Measurements from ENCODE around the gene GALNT10.

The GALNT10 gene

GRCh38 chr5:154243736-154244135, 53.2 kb downstream of the GALNT10 start:
- no peaks in the 10 kb centered on the region for H3K27me3 ChIP-seq (replicated peaks; ENCODE audit: control insufficient read depth, insufficient read depth, low read length, poor library complexity, severe bottlenecking)
- H3K27ac ChIP-seq (ENCODE audit: insufficient read depth, low read length, poor library complexity, severe bottlenecking) = no peak overlapping the region
- H3K4me3 ChIP-seq (ENCODE audit: insufficient read depth, low read depth, low read length, poor library complexity, severe bottlenecking) = no peak overlapping the region
- no peak for DNase-seq
- H3K4me1 ChIP-seq (ENCODE audit: control insufficient read depth, insufficient read depth, low read length, poor library complexity, severe bottlenecking) = no peaks in the 10 kb centered on the region
- H3K36me3 ChIP-seq (ENCODE audit: control insufficient read depth, insufficient read depth, low read length) = no peaks in the 10 kb centered on the region
- H3K9me3 ChIP-seq (ENCODE audit: control insufficient read depth, low read length) = no peaks in the 10 kb centered on the region

GRCh38 chr5:154244476-154244875, 53.9 kb downstream of the GALNT10 start:
- Histone ChIP-seq H3K9me3 (ENCODE audit: control insufficient read depth, low read length) (no peaks in the 10 kb centered on the region), H3K27me3 (replicated peaks; ENCODE audit: control insufficient read depth, insufficient read depth, low read length, poor library complexity, severe bottlenecking) (no peaks in the 10 kb centered on the region), H3K4me3 (ENCODE audit: insufficient read depth, low read depth, low read length, poor library complexity, severe bottlenecking) (no peak overlapping the region), H3K27ac (ENCODE audit: insufficient read depth, low read length, poor library complexity, severe bottlenecking) (no peak overlapping the region), H3K4me1 (ENCODE audit: control insufficient read depth, insufficient read depth, low read length, poor library complexity, severe bottlenecking) (no peaks in the 10 kb centered on the region), H3K36me3 (ENCODE audit: control insufficient read depth, insufficient read depth, low read length) (no peaks in the 10 kb centered on the region)
- no peak for DNase-seq

GRCh38 chr5:154248691-154249090, 58.2 kb downstream of the GALNT10 start:
- H3K27me3 ChIP-seq (replicated peaks; ENCODE audit: control insufficient read depth, insufficient read depth, low read length, poor library complexity, severe bottlenecking) = no peaks in the 10 kb centered on the region
- no peak overlapping the region for H3K4me3 ChIP-seq (ENCODE audit: insufficient read depth, low read depth, low read length, poor library complexity, severe bottlenecking)
- H3K9me3 ChIP-seq (ENCODE audit: control insufficient read depth, low read length) = no peaks in the 10 kb centered on the region
- DNase-seq = no peak
- H3K36me3 ChIP-seq (ENCODE audit: control insufficient read depth, insufficient read depth, low read length) = no peaks in the 10 kb centered on the region
- H3K4me1 ChIP-seq (ENCODE audit: control insufficient read depth, insufficient read depth, low read length, poor library complexity, severe bottlenecking) = no peaks in the 10 kb centered on the region
- H3K27ac ChIP-seq (ENCODE audit: insufficient read depth, low read length, poor library complexity, severe bottlenecking) = no peak overlapping the region

- Histone ChIP-seq H3K36me3 (ENCODE audit: control insufficient read depth, insufficient read depth, low read length) (no peaks in the 10 kb centered on the region), H3K4me3 (ENCODE audit: insufficient read depth, low read depth, low read length, poor library complexity, severe bottlenecking) (no peak overlapping the region), H3K27ac (ENCODE audit: insufficient read depth, low read length, poor library complexity, severe bottlenecking) (no peak overlapping the region), H3K9me3 (ENCODE audit: control insufficient read depth, low read length) (no peaks in the 10 kb centered on the region), H3K4me1 (ENCODE audit: control insufficient read depth, insufficient read depth, low read length, poor library complexity, severe bottlenecking) (no peaks in the 10 kb centered on the region), H3K27me3 (replicated peaks; ENCODE audit: control insufficient read depth, insufficient read depth, low read length, poor library complexity, severe bottlenecking) (no peaks in the 10 kb centered on the region)
- no peak for DNase-seq
Measured at GRCh38 chr5:154249826-154250225, 59.3 kb downstream of the GALNT10 start.

GRCh38 chr5:154251529-154251928, 61.0 kb downstream of the GALNT10 start:
- no peak for DNase-seq
- Histone ChIP-seq H3K4me1 (ENCODE audit: control insufficient read depth, insufficient read depth, low read length, poor library complexity, severe bottlenecking) (no peaks in the 10 kb centered on the region), H3K36me3 (ENCODE audit: control insufficient read depth, insufficient read depth, low read length) (no peaks in the 10 kb centered on the region), H3K4me3 (ENCODE audit: insufficient read depth, low read depth, low read length, poor library complexity, severe bottlenecking) (no peak overlapping the region), H3K27me3 (replicated peaks; ENCODE audit: control insufficient read depth, insufficient read depth, low read length, poor library complexity, severe bottlenecking) (no peaks in the 10 kb centered on the region), H3K9me3 (ENCODE audit: control insufficient read depth, low read length) (no peaks in the 10 kb centered on the region), H3K27ac (ENCODE audit: insufficient read depth, low read length, poor library complexity, severe bottlenecking) (no peak overlapping the region)

- H3K4me1 ChIP-seq (ENCODE audit: control insufficient read depth, insufficient read depth, low read length, poor library complexity, severe bottlenecking) = no peaks in the 10 kb centered on the region
- no peaks in the 10 kb centered on the region for H3K27me3 ChIP-seq (replicated peaks; ENCODE audit: control insufficient read depth, insufficient read depth, low read length, poor library complexity, severe bottlenecking)
- no peak overlapping the region for H3K27ac ChIP-seq (ENCODE audit: insufficient read depth, low read length, poor library complexity, severe bottlenecking)
- DNase-seq = no peak
- no peaks in the 10 kb centered on the region for H3K36me3 ChIP-seq (ENCODE audit: control insufficient read depth, insufficient read depth, low read length)
- no peaks in the 10 kb centered on the region for H3K9me3 ChIP-seq (ENCODE audit: control insufficient read depth, low read length)
- no peak overlapping the region for H3K4me3 ChIP-seq (ENCODE audit: insufficient read depth, low read depth, low read length, poor library complexity, severe bottlenecking)
Measured at GRCh38 chr5:154253807-154254206, 63.3 kb downstream of the GALNT10 start.

GRCh38 chr5:154254896-154255295, 64.4 kb downstream of the GALNT10 start:
- H3K4me1 ChIP-seq (ENCODE audit: control insufficient read depth, insufficient read depth, low read length, poor library complexity, severe bottlenecking) = no peaks in the 10 kb centered on the region
- no peak for DNase-seq
- H3K27ac ChIP-seq (ENCODE audit: insufficient read depth, low read length, poor library complexity, severe bottlenecking) = no peak overlapping the region
- no peak overlapping the region for H3K4me3 ChIP-seq (ENCODE audit: insufficient read depth, low read depth, low read length, poor library complexity, severe bottlenecking)
- H3K36me3 ChIP-seq (ENCODE audit: control insufficient read depth, insufficient read depth, low read length) = no peaks in the 10 kb centered on the region
- no peaks in the 10 kb centered on the region for H3K27me3 ChIP-seq (replicated peaks; ENCODE audit: control insufficient read depth, insufficient read depth, low read length, poor library complexity, severe bottlenecking)
- no peaks in the 10 kb centered on the region for H3K9me3 ChIP-seq (ENCODE audit: control insufficient read depth, low read length)

GRCh38 chr5:154257046-154257445, 66.5 kb downstream of the GALNT10 start:
- no peak overlapping the region for H3K27ac ChIP-seq (ENCODE audit: insufficient read depth, low read length, poor library complexity, severe bottlenecking)
- H3K4me1 ChIP-seq (ENCODE audit: control insufficient read depth, insufficient read depth, low read length, poor library complexity, severe bottlenecking) = no peaks in the 10 kb centered on the region
- no peak for DNase-seq
- no peaks in the 10 kb centered on the region for H3K27me3 ChIP-seq (replicated peaks; ENCODE audit: control insufficient read depth, insufficient read depth, low read length, poor library complexity, severe bottlenecking)
- no peak overlapping the region for H3K4me3 ChIP-seq (ENCODE audit: insufficient read depth, low read depth, low read length, poor library complexity, severe bottlenecking)
- no peaks in the 10 kb centered on the region for H3K36me3 ChIP-seq (ENCODE audit: control insufficient read depth, insufficient read depth, low read length)
- no peaks in the 10 kb centered on the region for H3K9me3 ChIP-seq (ENCODE audit: control insufficient read depth, low read length)

- Histone ChIP-seq H3K4me1 (ENCODE audit: control insufficient read depth, insufficient read depth, low read length, poor library complexity, severe bottlenecking) (no peaks in the 10 kb centered on the region), H3K4me3 (ENCODE audit: insufficient read depth, low read depth, low read length, poor library complexity, severe bottlenecking) (no peak overlapping the region), H3K36me3 (ENCODE audit: control insufficient read depth, insufficient read depth, low read length) (no peaks in the 10 kb centered on the region), H3K27ac (ENCODE audit: insufficient read depth, low read length, poor library complexity, severe bottlenecking) (no peak overlapping the region), H3K27me3 (replicated peaks; ENCODE audit: control insufficient read depth, insufficient read depth, low read length, poor library complexity, severe bottlenecking) (no peaks in the 10 kb centered on the region), H3K9me3 (ENCODE audit: control insufficient read depth, low read length) (no peaks in the 10 kb centered on the region)
- no peak for DNase-seq
Measured at GRCh38 chr5:154258531-154259217, 68.1 kb downstream of the GALNT10 start.

- Histone ChIP-seq H3K9me3 (ENCODE audit: control insufficient read depth, low read length) (no peaks in the 10 kb centered on the region), H3K4me3 (ENCODE audit: insufficient read depth, low read depth, low read length, poor library complexity, severe bottlenecking) (no peak overlapping the region), H3K27me3 (replicated peaks; ENCODE audit: control insufficient read depth, insufficient read depth, low read length, poor library complexity, severe bottlenecking) (no peaks in the 10 kb centered on the region), H3K27ac (ENCODE audit: insufficient read depth, low read length, poor library complexity, severe bottlenecking) (no peak overlapping the region), H3K4me1 (ENCODE audit: control insufficient read depth, insufficient read depth, low read length, poor library complexity, severe bottlenecking) (no peaks in the 10 kb centered on the region), H3K36me3 (ENCODE audit: control insufficient read depth, insufficient read depth, low read length) (no peaks in the 10 kb centered on the region)
- DNase-seq = no peak
Measured at GRCh38 chr5:154260224-154260927, 69.8 kb downstream of the GALNT10 start.

All from effector memory CD4-positive, alpha-beta T cell (primary cell).